H9 (cell line): ENCODE measurements around the gene CERS6. TPM values are rescaled to one million over a fixed set of nuclear protein-coding genes. Genes with fewer than 3 reads are reported as not detected.

Experiments
- DNase-seq: peaks from one replicate; pipeline ENCODE4 v3.0.0-alpha.2; 2017
- H2AFZ ChIP-seq: one replicate; pipeline ENCODE4 v1.6.1; 2013; ENCODE audit warnings: mild to moderate bottlenecking, low read length, control low read depth, moderate library complexity
- H2AK5ac ChIP-seq: 2 replicates; pipeline ENCODE4 v1.6.1; 2013; ENCODE audit warnings: low read length, control low read depth, mixed read lengths; ENCODE audit not compliant: insufficient read length
- H2BK120ac ChIP-seq: one replicate; pipeline ENCODE4 v1.6.1; 2013; ENCODE audit warnings: low read depth, mild to moderate bottlenecking, low read length, control low read depth, inconsistent platforms; ENCODE audit not compliant: poor library complexity, severe bottlenecking
- H2BK12ac ChIP-seq: 2 replicates; pipeline ENCODE4 v1.6.1; 2013; ENCODE audit warnings: low read length, control low read depth, mixed read lengths, low read depth; ENCODE audit not compliant: insufficient read length
- H2BK15ac ChIP-seq: 2 replicates; pipeline ENCODE4 v1.6.1; 2013; ENCODE audit warnings: low read depth, low read length, control low read depth
- H2BK20ac ChIP-seq: one replicate; pipeline ENCODE4 v1.6.1; 2013; ENCODE audit warnings: low read depth, mild to moderate bottlenecking, low read length, control low read depth, inconsistent platforms; ENCODE audit not compliant: poor library complexity, severe bottlenecking
- H2BK5ac ChIP-seq: 2 replicates; pipeline ENCODE4 v1.6.1; 2013; ENCODE audit warnings: low read length, control low read depth, mixed read lengths; ENCODE audit not compliant: insufficient read length
- H3K14ac ChIP-seq: 2 replicates; pipeline ENCODE4 v1.6.1; 2013; ENCODE audit warnings: low read length, control low read depth; ENCODE audit not compliant: insufficient read depth
- H3K18ac ChIP-seq: 2 replicates; pipeline ENCODE4 v1.6.1; 2013; ENCODE audit warnings: low read depth, mild to moderate bottlenecking, mixed read lengths, low read length, control low read depth; ENCODE audit not compliant: insufficient read length
- H3K23ac ChIP-seq: 2 replicates; pipeline ENCODE4 v1.6.1; 2013; ENCODE audit warnings: low read length, control low read depth, mixed read lengths, low read depth; ENCODE audit not compliant: insufficient read length
- H3K23me2 ChIP-seq: 2 replicates; pipeline ENCODE4 v1.6.1; 2013; ENCODE audit warnings: low read depth, mild to moderate bottlenecking, mixed read lengths, low read length, control low read depth; ENCODE audit not compliant: insufficient read length, poor library complexity, severe bottlenecking
- H3K27ac ChIP-seq: 2 replicates; pipeline ENCODE4 v1.5.1; 2013; ENCODE audit warnings: low read length, control low read depth, mixed read lengths, low read depth; ENCODE audit not compliant: insufficient read length
- H3K27me3 ChIP-seq: 2 replicates; pipeline ENCODE4 v1.6.1; 2013; ENCODE audit warnings: low read length, control low read depth, inconsistent platforms; ENCODE audit not compliant: insufficient read depth
- H3K4ac ChIP-seq: 2 replicates; pipeline ENCODE4 v1.6.1; 2013; ENCODE audit warnings: low read depth, mild to moderate bottlenecking, control low read depth, inconsistent platforms, low read length, moderate library complexity
- H3K4me1 ChIP-seq: 2 replicates; pipeline ENCODE4 v1.6.1; 2013; ENCODE audit warnings: low read length, control low read depth, inconsistent platforms; ENCODE audit not compliant: insufficient read depth
- H3K4me2 ChIP-seq: 2 replicates; pipeline ENCODE4 v1.6.1; 2013; ENCODE audit warnings: low read length, control low read depth, mixed read lengths; ENCODE audit not compliant: insufficient read length, insufficient read depth
- H3K56ac ChIP-seq: 2 replicates; pipeline ENCODE4 v1.6.1; 2013; ENCODE audit warnings: low read depth, mild to moderate bottlenecking, mixed read lengths, low read length, control low read depth; ENCODE audit not compliant: insufficient read length
- H3K79me1 ChIP-seq: 2 replicates; pipeline ENCODE4 v1.6.1; 2013; ENCODE audit warnings: low read depth, mild to moderate bottlenecking, moderate library complexity, low read length, control low read depth, inconsistent platforms; ENCODE audit not compliant: insufficient read depth, poor library complexity, severe bottlenecking
- H3K79me2 ChIP-seq: 2 replicates; pipeline ENCODE4 v1.6.1; 2013; ENCODE audit warnings: low read length, control low read depth, inconsistent platforms; ENCODE audit not compliant: insufficient read depth
- H3K9ac ChIP-seq: 2 replicates; pipeline ENCODE4 v1.6.1; 2013; ENCODE audit warnings: low read length, control low read depth, mixed read lengths; ENCODE audit not compliant: insufficient read length; ENCODE audit errors: extremely low read depth
- H3K9me3 ChIP-seq: one replicate; pipeline ENCODE4 v1.6.1; 2013; ENCODE audit warnings: low read depth, low read length, inconsistent platforms; ENCODE audit not compliant: control insufficient read depth
- H3T11ph ChIP-seq: one replicate; pipeline ENCODE4 v1.6.1; 2013; ENCODE audit warnings: mild to moderate bottlenecking, low read length, control low read depth, inconsistent platforms
- H4K20me1 ChIP-seq: one replicate; pipeline ENCODE4 v1.6.1; 2013; ENCODE audit not compliant: control insufficient read depth, insufficient read length, insufficient read depth
- H4K5ac ChIP-seq: 2 replicates; pipeline ENCODE4 v1.6.1; 2013; ENCODE audit warnings: low read depth, mild to moderate bottlenecking, mixed read lengths, low read length, control low read depth; ENCODE audit not compliant: insufficient read length
- H4K8ac ChIP-seq: replicated peaks from 2 replicates; pipeline ENCODE4 v1.6.1; 2013; ENCODE audit warnings: low read length, control low read depth, mixed read lengths, low read depth; ENCODE audit not compliant: insufficient read length
- H4K91ac ChIP-seq: 2 replicates; pipeline ENCODE4 v1.6.1; 2013; ENCODE audit warnings: low read depth, mild to moderate bottlenecking, moderate library complexity, mixed read lengths, low read length, control low read depth; ENCODE audit not compliant: insufficient read length
- H3K27ac Mint-ChIP-seq, 3 experiments: 2 replicates in 2 of 3; 3 replicates in 1 of 3; pipeline ENCODE4 v1.8.0; 2020 to 2021; ENCODE audit warnings: mixed read lengths in 3 of 3, mild to moderate bottlenecking in 1 of 3, moderate library complexity in 1 of 3
- H3K27me3 Mint-ChIP-seq: 2 replicates; pipeline ENCODE4 v1.8.0; 2021; ENCODE audit warnings: low read depth, mild to moderate bottlenecking, moderate library complexity, mixed read lengths
- H3K36me3 Mint-ChIP-seq, 3 experiments: 2 replicates in 2 of 3; 3 replicates in 1 of 3; pipeline ENCODE4 v1.8.0; 2020 to 2021; ENCODE audit warnings: low read depth in 3 of 3, mixed read lengths in 3 of 3; ENCODE audit not compliant: insufficient read depth in 1 of 3
- H3K4me1 Mint-ChIP-seq, 2 experiments: 2 replicates each; pipeline ENCODE4 v1.8.0; 2020; ENCODE audit warnings: mixed read lengths in 2 of 2
- H3K4me3 Mint-ChIP-seq, 2 experiments: 2 replicates in 1 of 2; 3 replicates in 1 of 2; pipeline ENCODE4 v1.8.0; 2020 to 2021; ENCODE audit warnings: mild to moderate bottlenecking in 2 of 2, mixed read lengths in 2 of 2, moderate library complexity in 1 of 2
- H3K9me3 Mint-ChIP-seq, 2 experiments: 2 replicates in 1 of 2; 3 replicates in 1 of 2; pipeline ENCODE4 v1.8.0; 2020; ENCODE audit warnings: mild to moderate bottlenecking in 2 of 2, mixed read lengths in 2 of 2, moderate library complexity in 1 of 2
- CTCF ChIP-seq: fragments of 200-600 bp; sonication (generic); conservative IDR thresholded peaks from 3 replicates; pipeline ENCODE4 v1.8.0; 2021; ENCODE audit warnings: antibody characterized with exemption, mild to moderate bottlenecking
- WGBS: extraction: QIAGEN DNeasy Blood & Tissue Kit; methylation state at CpG from one replicate; pipeline ENCODE4 v1.1.7; 2013; ENCODE audit warnings: missing lambda C conversion rate, low lambda C conversion rate, mixed read lengths; ENCODE audit not compliant: insufficient read length; ENCODE audit errors: extremely low coverage; 5-methylcytosine and 5-hydroxymethylcytosine counted together
- total RNA-seq: library from RNA; stranded (reverse); gene quantifications from 2 replicates; pipeline ENCODE4 v1.2.1, GENCODE V29; 2021

The CERS6 gene
- total RNA-seq, 1 experiment from 2014 or later, result 17.7 TPM

DNA sequence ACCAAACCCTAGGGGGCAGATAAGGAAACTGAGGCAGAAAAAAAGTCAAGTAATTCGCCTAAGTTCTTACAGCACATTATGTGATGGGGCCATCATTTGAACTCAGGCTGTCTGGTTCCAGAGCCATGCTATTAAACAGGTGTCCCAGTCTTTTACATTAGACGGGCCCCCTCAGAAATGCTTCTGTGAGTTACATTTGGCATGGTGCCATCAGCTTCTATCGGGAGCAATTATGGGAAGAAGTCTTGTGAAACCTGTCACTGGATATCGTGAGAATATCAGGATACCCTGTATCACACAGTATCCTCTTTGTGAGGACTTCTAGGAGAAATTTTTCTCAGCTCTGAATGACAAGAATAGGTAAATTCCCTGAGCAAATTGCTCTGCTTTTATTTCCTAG, 202.6 kb downstream of the CERS6 start:
- Histone ChIP-seq H4K20me1 (no peaks in the 10 kb centered on the region), H4K91ac (no peak overlapping the region), H3K23me2 (no peaks in the 10 kb centered on the region), H3K4me2 (no peak overlapping the region), H2BK15ac (no peak overlapping the region), H2AFZ (no peak overlapping the region), H3K18ac (no peak overlapping the region), H3K14ac (no peak overlapping the region), H3K27ac (no peak overlapping the region), H2AK5ac (no peak overlapping the region), H4K8ac (no peak overlapping the region), H2BK12ac (no peak overlapping the region), H4K5ac (no peak overlapping the region), H3K23ac (no peak overlapping the region), H3K56ac (no peak overlapping the region), H2BK20ac (no peak overlapping the region), H3T11ph (no peak overlapping the region), H3K79me1 (no peaks in the 10 kb centered on the region), H2BK5ac (no peak overlapping the region), H3K4me1 (peaks cover 3% of the 10 kb centered on the region; the same call in 1 of the 2 replicates), H3K79me2 (no peaks in the 10 kb centered on the region), H2BK120ac (no peak overlapping the region), H3K9me3 (no peaks in the 10 kb centered on the region), H3K27me3 (no peaks in the 10 kb centered on the region), H3K9ac (no peak overlapping the region), H3K4ac (no peak overlapping the region)
- no peak for DNase-seq
- no CpG with 5 or more reads among the region's 4 CpGs for WGBS
- no peak for TF ChIP-seq CTCF
- Mint-ChIP-seq H3K9me3 (no peaks in the 10 kb centered on the region; a peak in 1 of 5 replicates), H3K36me3 (no peaks in the 10 kb centered on the region; a peak in 1 of 7 replicates), H3K27ac (no peak overlapping the region), H3K27me3 (no peaks in the 10 kb centered on the region), H3K4me1 (peaks cover 32 to 38% of the 10 kb centered on the region in 2 experiments), H3K4me3 (no peak overlapping the region)
